WTC11 (cell line): Measurements from ENCODE around the gene LRFN2. TPM values are rescaled to one million over a fixed set of nuclear protein-coding genes. Genes with fewer than 3 reads are reported as not detected.

ENCODE experiments used
- ATAC-seq: fragments of 200-7000 bp; cut with Tn5 transposase; 2 replicates; pipeline ENCODE4 v1.10.0; 2021; ENCODE audit warnings: mild to moderate bottlenecking, moderate library complexity
- CTCF ChIA-PET: fragments of 300-600 bp; sonication (Branson Sonifier 250); formaldehyde crosslinking; loops from one replicate; lab custom pipeline; 2021; ENCODE audit warnings: antibody characterized with exemption; lab: Charles Lee
- POLR2A ChIA-PET: fragments of 350-600 bp; sonication (Branson Sonifier 250); formaldehyde crosslinking; loops from one replicate; lab custom pipeline; 2021; ENCODE audit warnings: antibody characterized with exemption; lab: Charles Lee
- DNase-seq: peaks from one replicate; pipeline ENCODE4 v3.0.0; 2021; ENCODE audit warnings: low spot score
- H3K27ac Mint-ChIP-seq: 2 replicates; pipeline ENCODE4 v1.8.0; 2021; ENCODE audit warnings: mixed read lengths
- H3K27me3 Mint-ChIP-seq: 2 replicates; pipeline ENCODE4 v1.8.0; 2021; ENCODE audit warnings: low read depth, mild to moderate bottlenecking, moderate library complexity, mixed read lengths
- H3K36me3 Mint-ChIP-seq: 2 replicates; pipeline ENCODE4 v1.8.0; 2021; ENCODE audit warnings: mixed read lengths
- H3K4me1 Mint-ChIP-seq: 2 replicates; pipeline ENCODE4 v1.8.0; 2022; ENCODE audit warnings: mixed read lengths
- H3K4me3 Mint-ChIP-seq: 2 replicates; pipeline ENCODE4 v1.8.0; 2021; ENCODE audit warnings: mild to moderate bottlenecking, moderate library complexity, mixed read lengths
- H3K9me3 Mint-ChIP-seq: 2 replicates; pipeline ENCODE4 v1.8.0; 2021; ENCODE audit warnings: mixed read lengths
- ARID4B ChIP-seq: sonication (generic); formaldehyde crosslinking; IDR thresholded peaks from 2 replicates; pipeline ENCODE4 v1.8.0; 2023; ENCODE audit warnings: missing genetic modification reagents, mild to moderate bottlenecking, borderline replicate concordance
- ATF6 ChIP-seq: sonication (generic); formaldehyde crosslinking; IDR thresholded peaks from 2 replicates; pipeline ENCODE4 v1.8.1; 2023; ENCODE audit warnings: mild to moderate bottlenecking, missing genetic modification reagents
- CBFB ChIP-seq: sonication (generic); formaldehyde crosslinking; IDR thresholded peaks from 2 replicates; pipeline ENCODE4 v1.8.1; 2022; ENCODE audit warnings: mild to moderate bottlenecking, low read depth, missing genetic modification reagents
- CREB1 ChIP-seq: sonication (generic); formaldehyde crosslinking; IDR thresholded peaks from 2 replicates; pipeline ENCODE4 v1.8.0; 2023; ENCODE audit warnings: mild to moderate bottlenecking, missing genetic modification reagents
- CREM ChIP-seq: sonication (generic); formaldehyde crosslinking; IDR thresholded peaks from 2 replicates; pipeline ENCODE4 v1.8.1; 2022; ENCODE audit warnings: mild to moderate bottlenecking, missing genetic modification reagents, moderate library complexity
- CTCF ChIP-seq: fragments of 200-600 bp; IDR thresholded peaks from 2 replicates; pipeline ENCODE4 v1.8.0; 2022; ENCODE audit warnings: antibody characterized with exemption
- E2F5 ChIP-seq: sonication (generic); formaldehyde crosslinking; IDR thresholded peaks from 2 replicates; pipeline ENCODE4 v1.8.1; 2022; ENCODE audit warnings: mild to moderate bottlenecking, moderate library complexity, missing genetic modification reagents
- GABPB1 ChIP-seq: sonication (generic); formaldehyde crosslinking; IDR thresholded peaks from 2 replicates; pipeline ENCODE4 v1.8.1; 2023; ENCODE audit warnings: mild to moderate bottlenecking, missing genetic modification reagents
- IRF2 ChIP-seq: sonication (generic); formaldehyde crosslinking; IDR thresholded peaks from 2 replicates; pipeline ENCODE4 v1.8.0; 2022; ENCODE audit warnings: low read depth, missing genetic modification reagents, borderline replicate concordance
- JUN ChIP-seq: sonication (generic); formaldehyde crosslinking; IDR thresholded peaks from 2 replicates; pipeline ENCODE4 v1.8.0; 2023; ENCODE audit warnings: mild to moderate bottlenecking, missing genetic modification reagents
- KAT7 ChIP-seq: sonication (generic); formaldehyde crosslinking; IDR thresholded peaks from 2 replicates; pipeline ENCODE4 v1.8.1; 2023; ENCODE audit warnings: missing genetic modification reagents, mild to moderate bottlenecking, borderline replicate concordance
- MXD4 ChIP-seq: fragments of 250-450 bp; sonication (Bioruptor Pico); IDR thresholded peaks from 2 replicates; pipeline ENCODE4 v1.8.0; 2021; ENCODE audit warnings: mild to moderate bottlenecking, moderate library complexity, borderline replicate concordance
- NFE2L1 ChIP-seq: sonication (generic); formaldehyde crosslinking; IDR thresholded peaks from 2 replicates; pipeline ENCODE4 v1.8.1; 2023; ENCODE audit warnings: missing genetic modification reagents
- NR1H2 ChIP-seq: sonication (generic); formaldehyde crosslinking; IDR thresholded peaks from 2 replicates; pipeline ENCODE4 v1.9.0; 2021; ENCODE audit warnings: mild to moderate bottlenecking, moderate library complexity, missing genetic modification reagents
- SOX15 ChIP-seq: fragments of 250-450 bp; sonication (Bioruptor Pico); IDR thresholded peaks from 2 replicates; pipeline ENCODE4 v1.9.0; 2021; ENCODE audit warnings: mild to moderate bottlenecking
- STAT6 ChIP-seq: sonication (generic); formaldehyde crosslinking; conservative IDR thresholded peaks from 2 replicates; pipeline ENCODE4 v1.8.1; 2023; ENCODE audit warnings: mild to moderate bottlenecking, low read depth, missing genetic modification reagents, moderate library complexity
- TEAD4 ChIP-seq: sonication (generic); formaldehyde crosslinking; IDR thresholded peaks from 2 replicates; pipeline ENCODE4 v1.8.0; 2022; ENCODE audit warnings: mild to moderate bottlenecking, missing genetic modification reagents
- ZNF423 ChIP-seq: fragments of 250-450 bp; sonication (Bioruptor Pico); IDR thresholded peaks from 2 replicates; pipeline ENCODE4 v2.1.2; 2022; ENCODE audit warnings: mild to moderate bottlenecking, moderate library complexity
- total RNA-seq: library from RNA; stranded (reverse); gene quantifications from 3 replicates; pipeline ENCODE4 v1.2.3, GENCODE V29; 2021

LRFN2 gene
- total RNA-seq, 1 experiment from 2014 or later = 1.6 TPM

- no peaks in the 10 kb centered on the region for H3K27me3 Mint-ChIP-seq
- no peaks in the 10 kb centered on the region for H3K36me3 Mint-ChIP-seq
- peaks cover 45% of the 10 kb centered on the region for H3K4me1 Mint-ChIP-seq
- no peaks in the 10 kb centered on the region for H3K9me3 Mint-ChIP-seq
- peak overlapping the region; percentile 87 for H3K27ac Mint-ChIP-seq
- ATAC-seq (peak; percentile 68), DNase-seq (no peak)
- CTCF ChIA-PET = interaction anchor here (0.7 to 2.8 kb wide), 8 partner anchors 71 to 607 kb away, joined by 3 to 16 read pairs (median 4); partner anchors contain the start of gene LRFN2
- TF ChIP-seq ZNF423 (peak; percentile 43), SOX15 (CRISPR knock-in tag) (no peak)
- POLR2A ChIA-PET = interaction anchor here (1.3 kb wide), 1 partner anchor 168 kb away, joined by 3 read pairs; no protein-coding TSS in a partner anchor
- peak overlapping the region; percentile 12; the same call in 1 of the 2 replicates for H3K4me3 Mint-ChIP-seq
Observed at GRCh38 chr6:40419946-40420728, 167.0 kb downstream of the LRFN2 start.

- ChIA-PET POLR2A (interaction anchor here (1.3 kb wide), 1 partner anchor 168 kb away, joined by 3 read pairs; no protein-coding TSS in a partner anchor), CTCF (interaction anchor here (1.0 to 2.8 kb wide), 7 partner anchors 74 to 608 kb away, joined by 3 to 16 read pairs (median 4); partner anchors contain the start of gene LRFN2)
- Mint-ChIP-seq H3K36me3 (no peaks in the 10 kb centered on the region), H3K4me3 (peak overlapping the region; percentile 12), H3K9me3 (no peaks in the 10 kb centered on the region), H3K27me3 (no peaks in the 10 kb centered on the region), H3K27ac (peak overlapping the region; percentile 87), H3K4me1 (peaks cover 45% of the 10 kb centered on the region)
- DNase-seq (no peak), ATAC-seq (peak; percentile 69)
- no peak for TF ChIP-seq CREM (CRISPR knock-in tag)
- no peak for TF ChIP-seq IRF2 (CRISPR knock-in tag)
- no peak for TF ChIP-seq E2F5 (CRISPR knock-in tag)
- TF ChIP-seq CTCF = no peak
- TF ChIP-seq JUN (CRISPR knock-in tag) = no peak
- no peak for TF ChIP-seq KAT7
- TF ChIP-seq NFE2L1 (CRISPR knock-in tag) = peak; percentile 58; the same call in 1 of the 2 replicates
Observed at GRCh38 chr6:40419377-40419776, 167.8 kb downstream of the LRFN2 start.

GRCh38 chr6:40417031-40417430, 170.1 kb downstream of the LRFN2 start:
- no peak overlapping the region for H3K27ac Mint-ChIP-seq
- H3K27me3 Mint-ChIP-seq = no peaks in the 10 kb centered on the region; the same call in 1 of the 2 replicates
- ATAC-seq (no peak), DNase-seq (no peak)
- H3K4me3 Mint-ChIP-seq = no peak overlapping the region
- peaks cover 45% of the 10 kb centered on the region for H3K4me1 Mint-ChIP-seq
- CTCF ChIA-PET = interaction anchor here (1.0 kb wide), 1 partner anchor 89 kb away, joined by 3 read pairs; no protein-coding TSS in a partner anchor
- POLR2A ChIA-PET = no interaction called here
- H3K36me3 Mint-ChIP-seq = no peaks in the 10 kb centered on the region
- no peaks in the 10 kb centered on the region for H3K9me3 Mint-ChIP-seq
- TF ChIP-seq MXD4 (CRISPR knock-in tag) (no peak), STAT6 (no peak), ARID4B (CRISPR knock-in tag) (no peak), CREB1 (CRISPR knock-in tag) (no peak), CBFB (CRISPR knock-in tag) (no peak), NR1H2 (CRISPR knock-in tag) (no peak), ATF6 (CRISPR knock-in tag) (no peak), TEAD4 (CRISPR knock-in tag) (no peak), GABPB1 (CRISPR knock-in tag) (no peak)
